Chondrocyte (in vitro differentiated cells): Measurements from ENCODE around the gene AK4. TPM values are rescaled to one million over a fixed set of nuclear protein-coding genes. Genes with fewer than 3 reads are reported as not detected.

ENCODE experiments used
- DNase-seq: peaks from one replicate; pipeline ENCODE4 v3.0.0; 2021; ENCODE audit warnings: mixed read lengths, low spot score
- H3K27ac Mint-ChIP-seq: one replicate; pipeline ENCODE4 v1.8.0; 2021; ENCODE audit warnings: mild to moderate bottlenecking, moderate library complexity, mixed read lengths; ENCODE audit not compliant: unreplicated experiment
- H3K27me3 Mint-ChIP-seq: 2 replicates; pipeline ENCODE4 v1.8.0; 2021; ENCODE audit warnings: low read depth, mixed read lengths
- H3K36me3 Mint-ChIP-seq: 2 replicates; pipeline ENCODE4 v1.8.0; 2021; ENCODE audit warnings: low read depth, mixed read lengths
- H3K4me1 Mint-ChIP-seq: 2 replicates; pipeline ENCODE4 v1.8.0; 2021; ENCODE audit warnings: low read depth, mild to moderate bottlenecking, mixed read lengths
- H3K4me3 Mint-ChIP-seq: one replicate; pipeline ENCODE4 v1.8.0; 2021; ENCODE audit warnings: mild to moderate bottlenecking, moderate library complexity, mixed read lengths; ENCODE audit not compliant: unreplicated experiment
- H3K9me3 Mint-ChIP-seq: 2 replicates; pipeline ENCODE4 v1.8.0; 2021; ENCODE audit warnings: low read depth, mixed read lengths
- CTCF ChIP-seq: fragments of 200-600 bp; sonication (generic); IDR thresholded peaks from 2 replicates; pipeline ENCODE4 v1.5.0; 2021; ENCODE audit warnings: antibody characterized with exemption, mild to moderate bottlenecking, moderate library complexity
- total RNA-seq: library from RNA; stranded (reverse); gene quantifications from 3 replicates; pipeline ENCODE4 v1.2.1, GENCODE V29; 2021

AK4 gene
- total RNA-seq, 1 donor from 2014 or later = 87.9 TPM

GRCh38 chr1:65265651-65266351 is 117.8 kb downstream of the AK4 start:
- TF ChIP-seq CTCF = peak; percentile 74
- Mint-ChIP-seq H3K36me3 (no peaks in the 10 kb centered on the region), H3K9me3 (no peaks in the 10 kb centered on the region), H3K27ac (peak overlapping the region; percentile 76), H3K4me1 (peaks cover 27% of the 10 kb centered on the region), H3K27me3 (no peaks in the 10 kb centered on the region), H3K4me3 (peak overlapping the region; percentile 76)
- DNase-seq = no peak

DNA sequence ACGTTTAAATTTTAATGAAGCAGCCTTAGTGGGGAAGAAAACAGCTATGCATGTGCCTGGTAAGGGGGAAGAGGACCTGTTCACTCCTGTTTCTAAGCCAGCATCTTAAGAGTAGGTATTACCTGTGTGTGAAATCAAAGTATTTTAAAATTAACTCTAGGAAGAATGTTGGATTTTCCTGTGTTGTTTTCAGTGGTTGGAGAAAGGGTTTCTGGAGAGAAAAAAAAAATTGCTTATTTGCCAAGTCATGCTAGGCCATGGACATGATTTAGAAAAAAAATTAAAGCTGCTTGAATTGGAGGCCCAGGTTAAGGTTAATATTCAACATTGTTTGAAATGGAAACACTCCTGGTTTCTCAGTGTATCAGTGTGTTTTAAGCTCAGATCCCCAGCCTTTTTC is 118.5 kb downstream of the AK4 start:
- H3K27me3 Mint-ChIP-seq = no peaks in the 10 kb centered on the region
- H3K4me1 Mint-ChIP-seq = peaks cover 22% of the 10 kb centered on the region
- no peak for TF ChIP-seq CTCF

GRCh38 chr1:65267271-65267670 is 119.3 kb downstream of the AK4 start:
- TF ChIP-seq CTCF = no peak
- Mint-ChIP-seq H3K9me3 (no peaks in the 10 kb centered on the region), H3K36me3 (no peaks in the 10 kb centered on the region), H3K27ac (peak overlapping the region; percentile 45), H3K27me3 (no peaks in the 10 kb centered on the region), H3K4me1 (peaks cover 22% of the 10 kb centered on the region), H3K4me3 (no peak overlapping the region)
- DNase-seq = no peak

More for the DNA sequence above, 118.5 kb downstream of the AK4 start:
- H3K27ac Mint-ChIP-seq = peak overlapping the region; percentile 76
- H3K9me3 Mint-ChIP-seq = no peaks in the 10 kb centered on the region
- DNase-seq = no peak
- peak overlapping the region; percentile 76 for H3K4me3 Mint-ChIP-seq
- no peaks in the 10 kb centered on the region for H3K36me3 Mint-ChIP-seq

GRCh38 chr1:65267683-65268082 is 119.7 kb downstream of the AK4 start:
- Mint-ChIP-seq H3K27ac (no peak overlapping the region), H3K4me3 (no peak overlapping the region), H3K36me3 (no peaks in the 10 kb centered on the region), H3K27me3 (no peaks in the 10 kb centered on the region), H3K4me1 (peaks cover 22% of the 10 kb centered on the region), H3K9me3 (no peaks in the 10 kb centered on the region)
- no peak for TF ChIP-seq CTCF
- DNase-seq = no peak

DNA sequence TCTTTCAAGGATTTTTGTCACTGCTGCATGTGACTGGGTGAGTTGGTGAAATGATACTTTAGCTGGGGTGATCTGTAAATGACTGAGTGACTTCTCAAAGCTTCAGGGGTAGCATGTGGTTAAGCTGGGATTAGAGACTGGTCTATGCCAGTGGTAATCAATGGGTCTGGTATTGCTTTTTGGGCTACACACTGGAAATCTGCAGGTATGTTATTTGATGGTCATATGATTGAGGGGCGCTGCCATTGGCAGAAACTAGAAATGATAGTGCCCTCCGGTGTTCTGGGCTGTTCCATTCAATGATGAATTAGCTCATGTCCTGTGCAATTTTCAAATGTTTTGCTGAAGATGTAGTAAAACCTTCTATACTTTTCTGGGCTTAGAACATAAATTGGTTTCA is 121.6 kb downstream of the AK4 start:
- Mint-ChIP-seq H3K27me3 (no peaks in the 10 kb centered on the region), H3K36me3 (no peaks in the 10 kb centered on the region), H3K4me3 (no peak overlapping the region), H3K27ac (no peak overlapping the region), H3K4me1 (peaks cover 17% of the 10 kb centered on the region), H3K9me3 (no peaks in the 10 kb centered on the region)
- no peak for DNase-seq
- TF ChIP-seq CTCF = no peak
